IMR-90 (cell line): Measurements from ENCODE around the gene DOK6. TPM values are rescaled to one million over a fixed set of nuclear protein-coding genes. Genes with fewer than 3 reads are reported as not detected.

Source experiments
- ATAC-seq: fragments of 200-7000 bp; cut with Tn5 transposase; 2 replicates; pipeline ENCODE4 v1.9.1; 2020; ENCODE audit warnings: low read depth, mild to moderate bottlenecking, moderate library complexity
- BruUV-seq: library from RNA; stranded (reverse); fragments of 400-500 nt; replicated peaks from 2 replicates; lab custom pipeline; 2021; lab: Mats Ljungman, UMichigan
- CTCF ChIA-PET: fragments of 300-600 bp; formaldehyde crosslinking; extraction: SDS; loops from one replicate; lab custom pipeline; 2021; ENCODE audit warnings: antibody characterized with exemption; lab: Yijun Ruan, JAX
- POLR2A ChIA-PET: fragments of 300-600 bp; sonication (Branson Sonifier 250); formaldehyde crosslinking; loops from one replicate; lab custom pipeline; 2022; ENCODE audit warnings: antibody characterized with exemption; ENCODE audit not compliant: unreplicated experiment; lab: Charles Lee
- DNase-seq: peaks from one replicate; pipeline ENCODE4 v3.0.0; 2013
- H2AFZ ChIP-seq: replicated peaks from 2 replicates; pipeline ENCODE3; 2013; ENCODE audit warnings: low read length, mild to moderate bottlenecking; ENCODE audit not compliant: poor library complexity
- H2AK5ac ChIP-seq: 2 replicates; pipeline ENCODE4 v1.6.1; 2013; ENCODE audit warnings: low read depth, low read length, inconsistent platforms
- H2AK9ac ChIP-seq: replicated peaks from 2 replicates; pipeline ENCODE3; 2013; ENCODE audit warnings: mild to moderate bottlenecking, low read depth, low read length, moderate library complexity; ENCODE audit not compliant: poor library complexity
- H2BK120ac ChIP-seq: 2 replicates; pipeline ENCODE4 v1.6.1; 2013; ENCODE audit warnings: low read depth, low read length, inconsistent platforms
- H2BK15ac ChIP-seq: 3 replicates; pipeline ENCODE4 v1.6.1; 2013; ENCODE audit warnings: low read depth, low read length, inconsistent platforms
- H2BK20ac ChIP-seq: 2 replicates; pipeline ENCODE4 v1.6.1; 2013; ENCODE audit warnings: low read depth, mild to moderate bottlenecking, inconsistent platforms, low read length, moderate library complexity
- H2BK5ac ChIP-seq: 2 replicates; pipeline ENCODE4 v1.6.1; 2013; ENCODE audit warnings: mild to moderate bottlenecking, low read depth, low read length, inconsistent platforms; ENCODE audit not compliant: poor library complexity, severe bottlenecking
- H3K14ac ChIP-seq: replicated peaks from 2 replicates; pipeline ENCODE4 v1.6.1; 2013; ENCODE audit warnings: low read depth, low read length, inconsistent platforms
- H3K18ac ChIP-seq: 2 replicates; pipeline ENCODE4 v1.6.1; 2013; ENCODE audit warnings: low read depth, low read length, control low read depth
- H3K23ac ChIP-seq: 2 replicates; pipeline ENCODE4 v1.6.1; 2013; ENCODE audit warnings: low read depth, low read length, inconsistent platforms
- H3K27ac ChIP-seq: 2 replicates; pipeline ENCODE4 v1.5.1; 2013; ENCODE audit warnings: mild to moderate bottlenecking, control low read depth, low read length; ENCODE audit not compliant: insufficient read depth
- H3K27me3 ChIP-seq: 2 replicates; pipeline ENCODE4 v1.6.1; 2013; ENCODE audit warnings: low read length; ENCODE audit not compliant: control insufficient read depth, insufficient read depth
- H3K36me3 ChIP-seq: 2 replicates; pipeline ENCODE4 v1.6.1; 2013; ENCODE audit warnings: low read length, mixed read lengths; ENCODE audit not compliant: control insufficient read depth, insufficient read depth
- H3K4ac ChIP-seq: 2 replicates; pipeline ENCODE4 v1.6.1; 2013; ENCODE audit warnings: low read depth, low read length, inconsistent platforms
- H3K4me1 ChIP-seq: 2 replicates; pipeline ENCODE4 v1.6.1; 2013; ENCODE audit warnings: low read length, mixed read lengths; ENCODE audit not compliant: control insufficient read depth, insufficient read depth
- H3K4me2 ChIP-seq: 2 replicates; pipeline ENCODE4 v1.6.1; 2013; ENCODE audit warnings: low read depth, mild to moderate bottlenecking, control low read depth, low read length, moderate library complexity
- H3K4me3 ChIP-seq: 2 replicates; pipeline ENCODE4 v1.5.1; 2013; ENCODE audit warnings: low read depth, mild to moderate bottlenecking, control low read depth, low read length, moderate library complexity; ENCODE audit not compliant: insufficient read depth
- H3K56ac ChIP-seq: 2 replicates; pipeline ENCODE4 v1.6.1; 2013; ENCODE audit warnings: low read length, inconsistent platforms; ENCODE audit not compliant: insufficient read depth; ENCODE audit errors: extremely low read depth
- H3K79me1 ChIP-seq, 2 experiments: 2 replicates each; pipeline ENCODE4 v1.6.1; 2013; ENCODE audit warnings: low read length in 2 of 2, inconsistent platforms in 1 of 2, low read depth in 1 of 2
- H3K9ac ChIP-seq: 2 replicates; pipeline ENCODE4 v1.6.1; 2013; ENCODE audit warnings: low read depth, low read length, control low read depth
- H3K9me1 ChIP-seq: 2 replicates; pipeline ENCODE4 v1.6.1; 2013; ENCODE audit warnings: low read length, inconsistent platforms; ENCODE audit not compliant: insufficient read depth
- H3K9me3 ChIP-seq: 2 replicates; pipeline ENCODE4 v1.6.1; 2013; ENCODE audit warnings: low read length; ENCODE audit not compliant: control insufficient read depth, insufficient read depth
- H4K20me1 ChIP-seq: 2 replicates; pipeline ENCODE4 v1.6.1; 2013; ENCODE audit warnings: low read length, inconsistent platforms; ENCODE audit not compliant: insufficient read depth
- H4K5ac ChIP-seq: 2 replicates; pipeline ENCODE4 v1.6.1; 2013; ENCODE audit warnings: mild to moderate bottlenecking, low read depth, low read length, control low read depth
- H4K8ac ChIP-seq, 2 experiments: 2 replicates each; pipeline ENCODE4 v1.6.1; 2013; ENCODE audit warnings: low read depth in 2 of 2, low read length in 2 of 2, control low read depth in 1 of 2, inconsistent platforms in 1 of 2
- H4K91ac ChIP-seq: 2 replicates; pipeline ENCODE4 v1.6.1; 2013; ENCODE audit warnings: low read depth, low read length, inconsistent platforms; ENCODE audit not compliant: insufficient read depth
- CEBPB ChIP-seq: IDR thresholded peaks from 2 replicates; pipeline ENCODE4 v1.6.1; 2012; ENCODE audit warnings: low read depth, low read length, improper control_type of control experiment
- MAFK ChIP-seq: IDR thresholded peaks from 2 replicates; pipeline ENCODE4 v1.6.1; 2012; ENCODE audit warnings: low read depth, low read length, improper control_type of control experiment
- MAZ ChIP-seq: IDR thresholded peaks from 2 replicates; pipeline ENCODE4 v1.6.1; 2012; ENCODE audit warnings: low read depth, mild to moderate bottlenecking, low read length, improper control_type of control experiment, moderate library complexity, borderline replicate concordance
- RAD21 ChIP-seq: IDR thresholded peaks from 2 replicates; pipeline ENCODE4 v1.6.1; 2012; ENCODE audit warnings: low read length, improper control_type of control experiment
- RCOR1 ChIP-seq: IDR thresholded peaks from 2 replicates; pipeline ENCODE4 v1.6.1; 2012; ENCODE audit warnings: mild to moderate bottlenecking, low read length, improper control_type of control experiment; ENCODE audit not compliant: insufficient replicate concordance
- SMC3 ChIP-seq: fragments of 150-350 bp; IDR thresholded peaks from 2 replicates; pipeline ENCODE4 v1.6.1; 2016; ENCODE audit warnings: low read depth, mild to moderate bottlenecking, antibody characterized with exemption, low read length, moderate library complexity
- USF2 ChIP-seq: fragments of 150-350 bp; IDR thresholded peaks from 2 replicates; pipeline ENCODE4 v1.6.1; 2017; ENCODE audit warnings: mild to moderate bottlenecking, antibody characterized with exemption, low read length, low read depth
- WGBS, 2 experiments: methylation state at CpG; one replicate each; pipeline versions ENCODE4 v1.1.5 to v1.1.7; 2013; ENCODE audit warnings: missing lambda C conversion rate in 2 of 2; ENCODE audit not compliant: insufficient read length in 1 of 2; ENCODE audit errors: extremely low coverage in 2 of 2; 5-methylcytosine and 5-hydroxymethylcytosine counted together
- dilution Hi-C: fragments of 300-500 bp; cut with HindIII; formaldehyde crosslinking; loops from one replicate; pipeline ENCODE4 v1.14.3; 2018; ENCODE audit warnings: low sequenced_read_pairs; ENCODE audit not compliant: unreplicated experiment
- in situ Hi-C: fragments of 300-500 bp; cut with MboI; formaldehyde crosslinking; loops from 3 replicates; pipeline ENCODE4 v1.14.3; 2019; ENCODE audit warnings: low sequenced_read_pairs, inconsistent platforms, mixed read lengths
- intact Hi-C: fragments of 100-400 bp; cut with micrococcal nuclease; formaldehyde crosslinking; loops from 2 replicates; pipeline ENCODE4 v1.10.0; 2022
- polyA plus RNA-seq, 3 experiments: library from polyadenylated mRNA; depleted of rRNA; stranded (reverse); fragments of >200 nt; gene quantifications; 2 replicates each; pipeline ENCODE4 v1.2.3, GENCODE V29; 2012; ENCODE audit warnings: low replicate concordance in 1 of 3
- total RNA-seq: library from RNA; depleted of rRNA; stranded (reverse); fragments of >200 nt; gene quantifications from 2 replicates; pipeline ENCODE4 v1.2.3, GENCODE V29; 2012
- TF ChIP-seq, protein P1 (sequence below): conservative IDR thresholded peaks from 2 replicates; pipeline ENCODE4 v1.5.1; 2012; ENCODE audit warnings: mild to moderate bottlenecking, low read depth, low read length, improper control_type of control experiment

The DOK6 gene
- total and polyA plus RNA-seq, 2 of the 4 experiments (the other 2 are of a cell fraction), result 1.9 to 2.7 TPM

DNA sequence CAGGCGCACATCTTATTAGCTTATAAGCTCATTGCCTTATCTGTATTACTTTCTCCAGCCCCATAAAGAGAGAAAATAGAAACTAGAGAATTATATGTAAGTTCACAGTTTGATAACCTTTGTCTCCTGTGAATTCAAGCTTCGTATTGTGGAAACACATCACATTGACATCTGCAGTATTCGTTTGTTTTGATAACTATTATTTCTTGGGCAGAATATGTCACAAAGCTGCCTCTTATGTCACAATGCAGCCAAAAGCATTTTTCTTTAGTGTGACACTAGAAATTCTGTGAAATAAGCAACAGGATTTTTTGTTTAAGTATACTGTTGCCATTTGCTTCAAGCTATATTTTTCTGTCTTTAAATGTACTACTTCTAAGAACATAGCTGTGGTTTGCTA, 221.5 kb downstream of the DOK6 start:
- POLR2A ChIA-PET, result no interaction called here
- no peak for DNase-seq
- H3K56ac ChIP-seq, result no peak overlapping the region

More for the DNA sequence above, 221.5 kb downstream of the DOK6 start:
- H3K18ac ChIP-seq, result no peak overlapping the region
- H2BK20ac ChIP-seq, result no peak overlapping the region
- H2BK5ac ChIP-seq, result no peak overlapping the region
- H3K4ac ChIP-seq, result no peak overlapping the region
- peaks cover 2% of the 10 kb centered on the region; the same call in 1 of the 2 replicates for H3K4me1 ChIP-seq
- H4K20me1 ChIP-seq, result no peaks in the 10 kb centered on the region
- H3K9me3 ChIP-seq, result no peaks in the 10 kb centered on the region
- H2AK9ac ChIP-seq, result no peak overlapping the region
- H3K27me3 ChIP-seq, result no peaks in the 10 kb centered on the region
- no peak overlapping the region for H3K14ac ChIP-seq
- intact Hi-C loops (no loop called here), dilution Hi-C loops (no loop called here), in situ Hi-C loops (no loop called here)
- H2AFZ ChIP-seq, result no peak overlapping the region
- BruUV-seq, result no TSS peak
- TF ChIP-seq SMC3 (no peak), CEBPB (no peak), MAZ (no peak), USF2 (no peak), RAD21 (no peak), MAFK (no peak), RCOR1 (no peak)
- TF ChIP-seq, protein P1, sequence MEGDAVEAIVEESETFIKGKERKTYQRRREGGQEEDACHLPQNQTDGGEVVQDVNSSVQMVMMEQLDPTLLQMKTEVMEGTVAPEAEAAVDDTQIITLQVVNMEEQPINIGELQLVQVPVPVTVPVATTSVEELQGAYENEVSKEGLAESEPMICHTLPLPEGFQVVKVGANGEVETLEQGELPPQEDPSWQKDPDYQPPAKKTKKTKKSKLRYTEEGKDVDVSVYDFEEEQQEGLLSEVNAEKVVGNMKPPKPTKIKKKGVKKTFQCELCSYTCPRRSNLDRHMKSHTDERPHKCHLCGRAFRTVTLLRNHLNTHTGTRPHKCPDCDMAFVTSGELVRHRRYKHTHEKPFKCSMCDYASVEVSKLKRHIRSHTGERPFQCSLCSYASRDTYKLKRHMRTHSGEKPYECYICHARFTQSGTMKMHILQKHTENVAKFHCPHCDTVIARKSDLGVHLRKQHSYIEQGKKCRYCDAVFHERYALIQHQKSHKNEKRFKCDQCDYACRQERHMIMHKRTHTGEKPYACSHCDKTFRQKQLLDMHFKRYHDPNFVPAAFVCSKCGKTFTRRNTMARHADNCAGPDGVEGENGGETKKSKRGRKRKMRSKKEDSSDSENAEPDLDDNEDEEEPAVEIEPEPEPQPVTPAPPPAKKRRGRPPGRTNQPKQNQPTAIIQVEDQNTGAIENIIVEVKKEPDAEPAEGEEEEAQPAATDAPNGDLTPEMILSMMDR, result no peak
- no peak overlapping the region for H4K8ac ChIP-seq
- H3K79me1 ChIP-seq, result no peaks in the 10 kb centered on the region
- ATAC-seq, result no peak
- H3K9ac ChIP-seq, result no peak overlapping the region
- no peak overlapping the region for H2BK15ac ChIP-seq
- H3K4me2 ChIP-seq, result no peak overlapping the region
- no CpG with 5 or more reads among the region's 3 CpGs for WGBS, 2 experiments
- H3K9me1 ChIP-seq, result no peaks in the 10 kb centered on the region
- no peak overlapping the region for H4K5ac ChIP-seq
- H2BK120ac ChIP-seq, result no peak overlapping the region
- CTCF ChIA-PET, result interaction anchor here (0.6 to 0.7 kb wide), 2 partner anchors 219 to 465 kb away, joined by 3 read pairs; no protein-coding TSS in a partner anchor
- H4K91ac ChIP-seq, result no peak overlapping the region
- H3K27ac ChIP-seq, result no peak overlapping the region
- H3K23ac ChIP-seq, result no peak overlapping the region
- H2AK5ac ChIP-seq, result no peak overlapping the region
- H3K4me3 ChIP-seq, result no peak overlapping the region
- no peaks in the 10 kb centered on the region for H3K36me3 ChIP-seq
